H1 (cell line): ENCODE measurements around the gene CKM. TPM values are rescaled to one million over a fixed set of nuclear protein-coding genes. Genes with fewer than 3 reads are reported as not detected.

ENCODE experiments used
- CTCF ChIA-PET: fragments of 300-600 bp; sonication (Branson Sonifier 250); formaldehyde crosslinking; loops from one replicate; lab custom pipeline; 2021; ENCODE audit not compliant: partially characterized antibody; lab: Charles Lee
- POLR2A ChIA-PET: fragments of 300-600 bp; sonication (Branson Sonifier 250); formaldehyde crosslinking; loops from one replicate; lab custom pipeline; 2021; ENCODE audit warnings: inconsistent platforms; ENCODE audit not compliant: partially characterized antibody; lab: Charles Lee
- DNase-seq, 2 experiments: peaks; one replicate each; pipeline versions ENCODE4 v3.0.0 to v3.0.0-alpha.2; 2010 to 2022; ENCODE audit warnings: low spot score in 2 of 2, low read depth in 1 of 2, mixed read lengths in 1 of 2
- FAIRE-seq: peaks from 2 replicates; lab custom pipeline; 2011; peaks lifted over from hg19 to GRCh38; lab: Jason Lieb, UNC
- H2AFZ ChIP-seq: 2 replicates; pipeline ENCODE4 v1.8.1; 2012; ENCODE audit warnings: low read length, inconsistent platforms
- H2AK5ac ChIP-seq: 2 replicates; pipeline ENCODE4 v1.6.1; 2013; ENCODE audit warnings: low read depth, low read length
- H2BK120ac ChIP-seq: replicated peaks from 2 replicates; pipeline ENCODE3; 2013; ENCODE audit warnings: low read depth, low read length, inconsistent platforms
- H2BK12ac ChIP-seq: 2 replicates; pipeline ENCODE4 v1.6.1; 2013; ENCODE audit warnings: low read depth, low read length
- H2BK15ac ChIP-seq: 2 replicates; pipeline ENCODE4 v1.6.1; 2013; ENCODE audit warnings: low read length
- H2BK20ac ChIP-seq: 2 replicates; pipeline ENCODE4 v1.6.1; 2013; ENCODE audit warnings: low read length
- H2BK5ac ChIP-seq: 2 replicates; pipeline ENCODE4 v1.6.1; 2013; ENCODE audit warnings: low read depth, low read length
- H3K14ac ChIP-seq: 2 replicates; pipeline ENCODE4 v1.6.1; 2013; ENCODE audit warnings: inconsistent platforms; ENCODE audit not compliant: insufficient read length
- H3K18ac ChIP-seq: 2 replicates; pipeline ENCODE4 v1.6.1; 2013; ENCODE audit warnings: low read length; ENCODE audit errors: extremely low read depth
- H3K23ac ChIP-seq: 2 replicates; pipeline ENCODE4 v1.6.1; 2013; ENCODE audit warnings: inconsistent platforms; ENCODE audit not compliant: insufficient read length
- H3K23me2 ChIP-seq: 2 replicates; pipeline ENCODE4 v1.6.1; 2013; ENCODE audit warnings: low read depth, low read length
- H3K27ac ChIP-seq: 2 replicates; pipeline ENCODE4 v1.6.1; 2011; ENCODE audit warnings: low read depth, low read length, inconsistent platforms
- H3K27me3 ChIP-seq, 4 experiments: replicated peaks in 1 of 4; 1 replicate in 1 of 4; 2 replicates in 3 of 4; pipeline versions ENCODE4 v1.6.1 to v1.8.1; 2011 to 2013; ENCODE audit warnings: low read length in 3 of 4, mild to moderate bottlenecking in 3 of 4, inconsistent platforms in 2 of 4, mixed read lengths in 2 of 4, moderate library complexity in 1 of 4; ENCODE audit not compliant: control insufficient read depth in 3 of 4, insufficient read depth in 3 of 4; ENCODE audit errors: extremely low read depth in 1 of 4
- H3K36me3 ChIP-seq, 4 experiments: 2 replicates each; pipeline versions ENCODE4 v1.6.1 to v1.8.1; 2011 to 2013; ENCODE audit warnings: mild to moderate bottlenecking in 4 of 4, low read length in 3 of 4, moderate library complexity in 2 of 4, control low read depth in 1 of 4, inconsistent platforms in 1 of 4; ENCODE audit not compliant: insufficient read depth in 4 of 4, control insufficient read depth in 2 of 4
- H3K4ac ChIP-seq: replicated peaks from 2 replicates; pipeline ENCODE3; 2013; ENCODE audit warnings: low read length, low read depth, mixed read lengths, inconsistent platforms; ENCODE audit not compliant: insufficient read length
- H3K4me1 ChIP-seq, 4 experiments: replicated peaks in 1 of 4; 1 replicate in 1 of 4; 2 replicates in 3 of 4; pipeline versions ENCODE4 v1.6.1 to v1.8.1; 2011 to 2013; ENCODE audit warnings: low read length in 3 of 4, inconsistent platforms in 2 of 4, mixed read lengths in 1 of 4; ENCODE audit not compliant: insufficient read depth in 4 of 4, control insufficient read depth in 3 of 4
- H3K4me2 ChIP-seq, 2 experiments: 2 replicates each; pipeline versions ENCODE4 v1.6.1 to v1.8.1; 2011 to 2013; ENCODE audit warnings: low read depth in 2 of 2, low read length in 2 of 2, control low read depth in 1 of 2, inconsistent platforms in 1 of 2, mild to moderate bottlenecking in 1 of 2; ENCODE audit not compliant: insufficient read depth in 1 of 2
- H3K4me3 ChIP-seq, 4 experiments: fragments of 200-600, 300-600 bp in 1 of 4; sonication (generic), shearing (Covaris generic), sonication (Bioruptor Twin) in 1 of 4; 2 replicates each; pipeline versions ENCODE4 v1.5.1 to v1.8.1; 2011 to 2016; ENCODE audit warnings: low read length in 4 of 4, low read depth in 3 of 4, control low read depth in 2 of 4, inconsistent platforms in 2 of 4, mild to moderate bottlenecking in 2 of 4, mixed read lengths in 1 of 4, moderate library complexity in 1 of 4; ENCODE audit not compliant: insufficient read depth in 2 of 4; ENCODE audit errors: extremely low read depth in 1 of 4
- H3K56ac ChIP-seq: replicated peaks from 2 replicates; pipeline ENCODE3; 2013; ENCODE audit warnings: low read depth, mild to moderate bottlenecking, mixed read lengths, low read length, inconsistent platforms; ENCODE audit not compliant: insufficient read length
- H3K79me1 ChIP-seq: 2 replicates; pipeline ENCODE4 v1.6.1; 2013; ENCODE audit warnings: low read depth, low read length, control low read depth
- H3K79me2 ChIP-seq, 2 experiments: 2 replicates each; pipeline versions ENCODE4 v1.6.1 to v1.8.1; 2012 to 2013; ENCODE audit warnings: low read length in 2 of 2, mild to moderate bottlenecking in 2 of 2, inconsistent platforms in 1 of 2; ENCODE audit not compliant: insufficient read depth in 2 of 2, control insufficient read depth in 1 of 2
- H3K9ac ChIP-seq, 4 experiments: replicated peaks in 1 of 4; 1 replicate in 1 of 4; 2 replicates in 3 of 4; pipeline versions ENCODE4 v1.6.1 to v1.8.1; 2011 to 2013; ENCODE audit warnings: low read depth in 3 of 4, low read length in 3 of 4, control low read depth in 2 of 4, mild to moderate bottlenecking in 2 of 4, moderate library complexity in 2 of 4, inconsistent platforms in 1 of 4; ENCODE audit errors: extremely low read depth in 1 of 4
- H3K9me3 ChIP-seq, 2 experiments: 2 replicates each; pipeline versions ENCODE4 v1.6.1 to v1.8.1; 2012 to 2013; ENCODE audit warnings: mild to moderate bottlenecking in 2 of 2, moderate library complexity in 2 of 2, control low read depth in 1 of 2, inconsistent platforms in 1 of 2, low read depth in 1 of 2, low read length in 1 of 2, mixed read lengths in 1 of 2; ENCODE audit not compliant: insufficient read depth in 2 of 2
- H4K20me1 ChIP-seq, 2 experiments: replicated peaks in 1 of 2; 2 replicates each; pipeline versions ENCODE3 to v1.8.1; 2011 to 2013; ENCODE audit warnings: inconsistent platforms in 2 of 2, low read length in 2 of 2, mild to moderate bottlenecking in 1 of 2; ENCODE audit not compliant: insufficient read depth in 2 of 2, control insufficient read depth in 1 of 2
- H4K5ac ChIP-seq: 2 replicates; pipeline ENCODE4 v1.6.1; 2013; ENCODE audit warnings: low read length, low read depth, mixed read lengths, inconsistent platforms; ENCODE audit not compliant: insufficient read length
- H4K8ac ChIP-seq: 2 replicates; pipeline ENCODE4 v1.8.0; 2013; ENCODE audit warnings: mild to moderate bottlenecking, moderate library complexity, low read length, inconsistent platforms; ENCODE audit not compliant: insufficient read depth; ENCODE audit errors: extremely low read depth
- H4K91ac ChIP-seq: replicated peaks from 2 replicates; pipeline ENCODE3; 2013; ENCODE audit warnings: low read length, mixed read lengths, inconsistent platforms; ENCODE audit not compliant: insufficient read length
- RFX5 ChIP-seq: IDR thresholded peaks from 2 replicates; pipeline ENCODE4 v1.6.1; 2011; ENCODE audit warnings: low read depth, low read length, improper control_type of control experiment, borderline replicate concordance
- WGBS, 2 experiments: shearing (Covaris generic) in 1 of 2; methylation state at CpG; one replicate each; pipeline versions ENCODE4 v1.1.6 to v1.1.7; 2013 to 2015; ENCODE audit warnings: low lambda C conversion rate in 2 of 2, mixed read lengths in 2 of 2, inconsistent platforms in 1 of 2, low coverage in 1 of 2, missing lambda C conversion rate in 1 of 2; ENCODE audit not compliant: insufficient replicate concordance in 2 of 2, insufficient coverage in 1 of 2, insufficient read length in 1 of 2; ENCODE audit errors: extremely low coverage in 1 of 2, missing lambda C conversion rate in 1 of 2; 5-methylcytosine and 5-hydroxymethylcytosine counted together
- polyA plus RNA-seq, 7 experiments: library from polyadenylated mRNA; depleted of rRNA in 3 of 7; stranded (reverse) in 5 of 7; unstranded in 2 of 7; fragments of >200 nt in 5 of 7; fragments of 200-250 nt in 2 of 7; gene quantifications; 1 replicate in 5 of 7; 2 replicates in 1 of 7; 4 replicates in 1 of 7; pipeline versions ENCODE4 v1.2.1 to v1.2.3, GENCODE V29; 2011 to 2013; ENCODE audit warnings: missing spikeins in 2 of 7, mixed read lengths in 2 of 7
- total RNA-seq: library from RNA; stranded (reverse); fragmentation: NEBNext Ultra II Directional; extraction: Animal tissue kit (Norgen Biotek cat#: 25700); gene quantifications from 2 replicates; pipeline ENCODE4 v1.2.1, GENCODE V29; 2021

CKM gene
- total and polyA plus RNA-seq, 2 of the 8 experiments (the other 6 are each of a cell fraction or from before 2014, with no cell fraction given), result 0.08 TPM; not detected in 1

- Histone ChIP-seq H3K4me1 (peaks cover 0 to 9% (median 5%) of the 10 kb centered on the region in 4 experiments; a peak in 2 of 7 replicates), H4K20me1 (peaks cover 1 to 31% of the 10 kb centered on the region in 2 experiments), H3K4me2 (no peak overlapping the region), H3K79me2 (no peaks in the 10 kb centered on the region), H3K18ac (no peak overlapping the region), H3K4me3 (no peak overlapping the region), H4K8ac (no peak overlapping the region; the same call in 1 of the 2 replicates), H3K56ac (no peak overlapping the region), H2BK15ac (no peak overlapping the region), H2AK5ac (no peak overlapping the region), H3K23me2 (no peaks in the 10 kb centered on the region; the same call in 1 of the 2 replicates), H2AFZ (no peak overlapping the region), H3K14ac (no peak overlapping the region), H3K9me3 (no peaks in the 10 kb centered on the region), H3K36me3 (peaks cover 18 to 45% (median 34%) of the 10 kb centered on the region in 4 experiments; a peak in 6 of 8 replicates), H4K5ac (no peak overlapping the region), H2BK120ac (no peak overlapping the region), H3K23ac (no peak overlapping the region), H3K4ac (no peak overlapping the region), H4K91ac (no peak overlapping the region), H3K9ac (no peak overlapping the region), H2BK12ac (no peak overlapping the region), H2BK20ac (no peak overlapping the region), H3K79me1 (no peaks in the 10 kb centered on the region), H3K27ac (no peak overlapping the region), H3K27me3 (no peaks in the 10 kb centered on the region), H2BK5ac (no peak overlapping the region)
- CTCF ChIA-PET, result interaction anchor here (0.5 to 1.3 kb wide), 6 partner anchors 8 to 322 kb away, joined by 3 to 4 read pairs (median 3); partner anchors contain the start of gene ERCC2
- POLR2A ChIA-PET, result interaction anchor here (0.6 to 5.9 kb wide), 6 partner anchors 11 to 306 kb away, joined by 3 to 36 read pairs (median 5); partner anchors contain the start of gene ERCC2
- WGBS, 2 experiments, result 95% methylated on average over 17 of the region's 17 CpGs; no CpG with 5 or more reads in 1 of the 2 experiments
- DNase-seq, result no peak
- no peak for FAIRE-seq
- TF ChIP-seq RFX5, result no peak
Measured at GRCh38 chr19:45349430-45349941, 26.8 kb upstream of the CKM start.
